ENCODE data around the gene GLDC.
"Not testable (repeated sequence)": the region's sequence is repeated elsewhere in the genome, so short reads cannot be mapped to it uniquely, and the experiment has no call there.

Gene GLDC

GRCh38 chr9:6658628-6659353 lies 13.3 kb upstream of the GLDC start:
- no peak overlapping the region for H3K4me3 ChIP-seq (ENCODE audit: low read depth, low read length)
- no peak for DNase-seq (ENCODE audit: low read depth)
- no peak for TF ChIP-seq MAX (IDR thresholded peaks at IDR 0.05; ENCODE audit: low read depth, low read length)
- no peak for TF ChIP-seq POLR2A (IDR thresholded peaks at IDR 0.05; ENCODE audit: extremely low read depth, insufficient read length)
- TF ChIP-seq MYC (IDR thresholded peaks at IDR 0.05; ENCODE audit: low read depth, low read length) = no peak
- TF ChIP-seq CTCF (IDR thresholded peaks at IDR 0.05; ENCODE audit: low read depth, low read length) = no peak

- H3K4me3 ChIP-seq (ENCODE audit: low read depth, low read length) = no peak overlapping the region
- no peak for DNase-seq (ENCODE audit: low read depth)
- TF ChIP-seq CTCF (IDR thresholded peaks at IDR 0.05; ENCODE audit: low read depth, low read length) = no peak
These were observed 11.2 kb upstream of the GLDC start for GRCh38 chr9:6656614-6657300.

GRCh38 chr9:6655036-6655435 lies 9.5 kb upstream of the GLDC start:
- H3K4me3 ChIP-seq (ENCODE audit: low read depth, low read length) = no peak overlapping the region
- no peak for TF ChIP-seq POLR2A (IDR thresholded peaks at IDR 0.05; ENCODE audit: extremely low read depth, insufficient read length)
- TF ChIP-seq MAX (IDR thresholded peaks at IDR 0.05; ENCODE audit: low read depth, low read length) = no peak
- TF ChIP-seq CTCF (IDR thresholded peaks at IDR 0.05; ENCODE audit: low read depth, low read length) = no peak
- TF ChIP-seq MYC (IDR thresholded peaks at IDR 0.05; ENCODE audit: low read depth, low read length) = no peak
- no peak for DNase-seq (ENCODE audit: low read depth)

- TF ChIP-seq MAX (IDR thresholded peaks at IDR 0.05; ENCODE audit: low read depth, low read length) (no peak), MYC (IDR thresholded peaks at IDR 0.05; ENCODE audit: low read depth, low read length) (no peak), CTCF (IDR thresholded peaks at IDR 0.05; ENCODE audit: low read depth, low read length) (no peak), POLR2A (IDR thresholded peaks at IDR 0.05; ENCODE audit: extremely low read depth, insufficient read length) (no peak)
- DNase-seq (ENCODE audit: low read depth) = no peak
- H3K4me3 ChIP-seq (ENCODE audit: low read depth, low read length) = no peak overlapping the region
These were observed 736 bp upstream of the GLDC start for GRCh38 chr9:6646293-6646636.

- not testable (repeated sequence) for H3K4me3 ChIP-seq (ENCODE audit: low read depth, low read length); DNase-seq (ENCODE audit: low read depth)
These were observed 499 bp downstream of the GLDC start for GRCh38 chr9:6645105-6645354.

GRCh38 chr9:6644346-6645104 lies 1.0 kb downstream of the GLDC start:
- TF ChIP-seq MAX (IDR thresholded peaks at IDR 0.05; ENCODE audit: low read depth, low read length) = no peak
- TF ChIP-seq MYC (IDR thresholded peaks at IDR 0.05; ENCODE audit: low read depth, low read length) = no peak
- TF ChIP-seq CTCF (IDR thresholded peaks at IDR 0.05; ENCODE audit: low read depth, low read length) = no peak
- no peak for TF ChIP-seq POLR2A (IDR thresholded peaks at IDR 0.05; ENCODE audit: extremely low read depth, insufficient read length)
- H3K4me3 ChIP-seq (ENCODE audit: low read depth, low read length) = no peak overlapping the region
- no peak for DNase-seq (ENCODE audit: low read depth)
